PC-3 (cell line): ENCODE data around the gene RNF183. TPM values are rescaled to one million over a fixed set of nuclear protein-coding genes. Genes with fewer than 3 reads are reported as not detected.
A peak's percentile ranks its signal among the peaks of the same experiment; 100 is the strongest.

ENCODE experiments used
- ATAC-seq: fragments of 200-7000 bp; cut with Tn5 transposase; 2 replicates; pipeline ENCODE4 v1.9.1; 2020; ENCODE audit warnings: mild to moderate bottlenecking, moderate library complexity
- BruUV-seq: library from RNA; stranded (reverse); fragments of 400-500 nt; replicated peaks from 2 replicates; lab custom pipeline; 2021; lab: Mats Ljungman, UMichigan
- CTCF ChIA-PET: fragments of 300-600 bp; sonication (Branson Sonifier 250); formaldehyde crosslinking; loops from one replicate; lab custom pipeline; 2022; ENCODE audit warnings: antibody characterized with exemption; lab: Charles Lee
- POLR2A ChIA-PET: fragments of 300-600 bp; sonication (Branson Sonifier 250); formaldehyde crosslinking; loops from one replicate; lab custom pipeline; 2022; ENCODE audit warnings: antibody characterized with exemption; ENCODE audit not compliant: unreplicated experiment; lab: Charles Lee
- DNase-seq: peaks from one replicate; pipeline ENCODE4 v3.0.0-alpha.2; 2015
- H2AFZ ChIP-seq: fragments of 300-600 bp; sonication (generic); 2 replicates; pipeline ENCODE4 v1.6.0; 2016; ENCODE audit warnings: antibody characterized with exemption, low read length
- H3F3A ChIP-seq: fragments of 300-600 bp; sonication (generic); one replicate; pipeline ENCODE4 v1.6.0; 2017; ENCODE audit warnings: antibody characterized with exemption, low read length, control low read depth, mild to moderate bottlenecking; ENCODE audit not compliant: unreplicated experiment
- H3K27ac ChIP-seq: fragments of 300-600 bp; sonication (generic); 2 replicates; pipeline ENCODE4 v1.5.1; 2016; ENCODE audit warnings: mild to moderate bottlenecking, low read length
- H3K27me3 ChIP-seq: fragments of 300-600 bp; sonication (generic); 2 replicates; pipeline ENCODE4 v1.6.1; 2016; ENCODE audit warnings: low read length, mixed read lengths
- H3K36me3 ChIP-seq: fragments of 300-600 bp; sonication (generic); 2 replicates; pipeline ENCODE4 v1.6.1; 2016; ENCODE audit warnings: low read depth, mixed run types, low read length, mixed read lengths
- H3K4me1 ChIP-seq: fragments of 300-600 bp; sonication (generic); 2 replicates; pipeline ENCODE4 v1.5.1; 2016; ENCODE audit warnings: low read length; ENCODE audit not compliant: insufficient read depth
- H3K4me2 ChIP-seq: fragments of 300-600 bp; sonication (generic); 2 replicates; pipeline ENCODE4 v1.6.0; 2016; ENCODE audit warnings: low read length
- H3K4me3 ChIP-seq: fragments of 300-600 bp; sonication (generic); 2 replicates; pipeline ENCODE4 v1.5.1; 2016; ENCODE audit warnings: mild to moderate bottlenecking, low read length, mixed read lengths
- H3K79me2 ChIP-seq: fragments of 300-600 bp; sonication (generic); 2 replicates; pipeline ENCODE4 v1.6.1; 2017; ENCODE audit warnings: low read length, mixed read lengths
- H3K9ac ChIP-seq: fragments of 300-600 bp; sonication (generic); 2 replicates; pipeline ENCODE4 v1.6.0; 2016; ENCODE audit warnings: mild to moderate bottlenecking, low read length
- H3K9me2 ChIP-seq: fragments of 300-600 bp; sonication (generic); replicated peaks from 2 replicates; pipeline ENCODE4 v1.6.1; 2016; ENCODE audit warnings: mixed run types, low read length, mixed read lengths
- H3K9me3 ChIP-seq: fragments of 300-600 bp; sonication (generic); 2 replicates; pipeline ENCODE4 v1.6.1; 2016; ENCODE audit warnings: low read length, mixed read lengths
- H4K20me1 ChIP-seq: fragments of 300-600 bp; sonication (generic); 2 replicates; pipeline ENCODE4 v1.6.1; 2016; ENCODE audit warnings: low read length, mixed read lengths
- CTCF ChIP-seq: fragments of 300-600 bp; sonication (generic); conservative IDR thresholded peaks from 2 replicates; pipeline ENCODE4 v1.5.1; 2017; ENCODE audit warnings: antibody characterized with exemption, low read depth, mild to moderate bottlenecking, low read length
- EZH2 ChIP-seq: fragments of 300-600 bp; sonication (generic); IDR thresholded peaks from one replicate; pipeline ENCODE4 v1.6.1; 2017; ENCODE audit warnings: antibody characterized with exemption, mild to moderate bottlenecking, low read length; ENCODE audit not compliant: unreplicated experiment
- EZH2phosphoT487 ChIP-seq: fragments of 300-600 bp; sonication (generic); IDR thresholded peaks from 2 replicates; pipeline ENCODE4 v1.6.1; 2018; ENCODE audit warnings: mild to moderate bottlenecking, antibody characterized with exemption, low read length, borderline replicate concordance
- intact Hi-C: fragments of 100-400 bp; cut with micrococcal nuclease; formaldehyde crosslinking; loops from 2 replicates; pipeline ENCODE4 v1.9.0; 2023
- total RNA-seq: library from RNA; depleted of rRNA; stranded (reverse); fragments of >200 nt; gene quantifications from 2 replicates; pipeline ENCODE4 v1.2.3, GENCODE V29; 2014

The RNF183 gene
- total RNA-seq, 1 experiment from 2014 or later, result not detected

- peak; percentile 26 for ATAC-seq
- Histone ChIP-seq H3K27ac (peak overlapping the region; percentile 72), H3K9me3 (no peaks in the 10 kb centered on the region), H3K4me2 (peak overlapping the region; percentile 99), H3F3A (no peaks in the 10 kb centered on the region), H3K4me1 (peaks cover 9% of the 10 kb centered on the region), H3K4me3 (peak overlapping the region; percentile 94), H3K36me3 (peaks cover 23% of the 10 kb centered on the region), H3K9me2 (no peaks in the 10 kb centered on the region), H2AFZ (peak overlapping the region; percentile 100), H3K79me2 (peaks cover 52% of the 10 kb centered on the region), H3K9ac (peak overlapping the region; percentile 99), H4K20me1 (no peaks in the 10 kb centered on the region), H3K27me3 (no peaks in the 10 kb centered on the region)
- no TSS peak for BruUV-seq
- DNase-seq, result peak; percentile 73
- intact Hi-C loops, result loop anchor here (1.0 to 2.0 kb wide), 2 partner anchors 54 to 127 kb away; partner anchors contain the start of genes ALAD, FKBP15 and SLC31A1
- POLR2A ChIA-PET, result interaction anchor here (0.7 to 1.0 kb wide), 2 partner anchors 86 to 136 kb away, joined by 3 read pairs; partner anchors contain the start of genes C9orf43 and POLE3
- no peak for TF ChIP-seq EZH2
- TF ChIP-seq CTCF, result peak; percentile 71
- TF ChIP-seq EZH2phosphoT487, result no peak
- CTCF ChIA-PET, result interaction anchor here (0.5 to 1.0 kb wide), 2 partner anchors 127 to 384 kb away, joined by 3 read pairs; no protein-coding TSS in a partner anchor
Measured at GRCh38 chr9:113274474-113275156, 28.6 kb downstream of the RNF183 start.

GRCh38 chr9:113269871-113270270, 33.3 kb downstream of the RNF183 start:
- CTCF ChIA-PET, result no interaction called here

More at GRCh38 chr9:113269871-113270270, 33.3 kb downstream of the RNF183 start:
- Histone ChIP-seq H3K27ac (no peak overlapping the region), H2AFZ (no peak overlapping the region), H3F3A (no peaks in the 10 kb centered on the region), H3K4me1 (peaks cover 9% of the 10 kb centered on the region; the same call in 1 of the 2 replicates), H3K4me2 (no peak overlapping the region), H3K36me3 (peaks cover 13% of the 10 kb centered on the region), H3K9me2 (no peaks in the 10 kb centered on the region), H3K79me2 (peaks cover 17% of the 10 kb centered on the region), H3K4me3 (no peak overlapping the region), H3K27me3 (no peaks in the 10 kb centered on the region), H3K9me3 (no peaks in the 10 kb centered on the region), H3K9ac (no peak overlapping the region), H4K20me1 (no peaks in the 10 kb centered on the region)
- no peak for ATAC-seq
- POLR2A ChIA-PET, result no interaction called here
- TF ChIP-seq CTCF (no peak), EZH2 (no peak), EZH2phosphoT487 (no peak)
- DNase-seq, result no peak
- BruUV-seq, result no TSS peak
- intact Hi-C loops, result no loop called here
